GM04503 (cell line): ENCODE measurements around the gene TYW1B.
"Not testable (repeated sequence)": the region's sequence is repeated elsewhere in the genome, so short reads cannot be mapped to it uniquely, and the experiment has no call there.

Source experiments
- DNase-seq: peaks from one replicate; pipeline ENCODE4 v3.0.0-alpha.2; 2012; ENCODE audit warnings: low read depth

Gene TYW1B

DNA sequence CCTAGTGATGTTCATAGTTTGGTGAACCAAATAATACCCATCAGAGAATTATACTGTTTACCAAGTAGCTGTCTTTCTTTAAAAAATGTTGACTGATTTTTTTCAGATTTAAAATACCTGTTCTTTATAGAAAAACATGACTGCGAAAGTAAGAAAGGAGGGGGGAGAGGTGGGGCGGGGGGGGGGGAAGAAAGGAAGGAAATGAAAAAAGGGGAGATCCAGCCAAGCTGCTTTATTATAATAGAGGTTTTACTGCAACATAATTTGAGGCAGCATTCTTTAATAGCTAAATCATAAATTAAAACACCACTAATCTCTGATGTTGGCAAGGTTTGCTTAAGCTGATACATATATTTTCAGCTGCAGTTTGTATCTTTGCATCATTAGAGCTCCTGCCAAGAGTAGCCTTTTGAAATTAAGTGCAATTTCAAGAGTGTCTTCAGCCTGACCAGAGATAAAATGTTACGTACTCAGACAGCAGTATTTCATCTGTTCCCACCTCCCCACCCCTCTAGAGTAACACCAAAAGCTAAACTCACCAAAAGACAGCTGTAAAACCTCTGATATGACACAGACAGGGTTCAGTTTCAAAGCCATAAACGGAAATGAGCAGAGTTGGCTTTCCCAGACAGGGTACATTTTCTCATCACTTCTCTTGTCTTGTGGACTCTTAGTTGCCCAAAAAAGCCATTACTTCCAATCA is 202.1 kb downstream of the TYW1B start:
- DNase-seq, result not testable (repeated sequence)

DNA sequence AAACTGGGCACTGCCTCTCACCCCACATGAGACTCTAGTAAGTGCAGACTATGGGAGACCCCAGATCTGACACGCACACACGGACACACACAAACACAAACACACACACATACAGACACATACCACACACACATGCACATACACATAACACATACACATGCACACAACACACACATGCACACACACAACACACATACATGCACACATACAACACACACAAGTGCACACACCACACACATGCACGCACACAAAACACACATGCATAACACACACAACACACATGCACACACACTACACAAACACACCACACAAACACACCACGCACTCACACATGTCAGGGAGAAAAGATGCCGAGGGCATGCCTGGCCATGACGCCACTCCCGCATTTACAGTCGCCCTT is 205.5 kb downstream of the TYW1B start:
- DNase-seq, result no peak

DNA sequence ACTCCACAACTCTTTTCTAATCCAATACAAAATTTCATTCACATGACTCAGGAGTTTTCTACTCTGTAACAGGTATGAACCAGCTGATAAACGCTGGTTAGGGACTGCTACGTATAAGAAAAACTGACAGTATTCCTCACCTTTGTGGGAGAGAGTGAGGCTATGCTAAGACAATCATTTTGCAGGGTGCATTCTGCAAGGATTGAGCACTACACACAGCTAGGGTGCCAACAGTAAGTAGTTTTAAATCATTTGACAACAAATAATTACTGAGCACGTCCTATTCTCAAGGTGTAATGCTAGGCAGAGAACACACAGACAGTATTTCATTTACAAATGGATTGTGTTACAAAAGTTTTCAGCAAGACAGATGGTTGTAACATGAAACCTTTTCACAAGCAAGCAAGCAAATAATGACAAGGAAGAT is 206.2 kb downstream of the TYW1B start:
- not testable (repeated sequence) for DNase-seq

DNA sequence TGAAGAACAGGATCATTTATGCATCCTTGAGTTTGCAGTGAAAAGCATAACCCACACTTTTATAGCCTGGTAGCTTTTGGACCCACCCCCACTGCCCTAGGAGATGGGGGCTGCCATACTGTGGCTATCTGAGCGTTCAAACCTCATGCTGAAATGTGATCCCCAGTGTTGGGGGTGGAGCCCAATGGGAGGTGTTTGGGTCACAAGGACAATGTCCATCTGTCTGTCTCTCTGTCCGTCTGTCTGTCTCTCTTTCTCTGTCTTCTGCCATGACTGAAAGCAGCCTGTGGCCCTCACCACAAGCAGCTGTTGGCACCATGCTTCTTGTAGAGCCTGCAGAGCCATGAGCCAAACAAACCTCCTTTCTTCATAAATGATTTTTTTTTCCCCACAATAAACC is 207.1 kb downstream of the TYW1B start:
- DNase-seq, result not testable (repeated sequence)

DNA sequence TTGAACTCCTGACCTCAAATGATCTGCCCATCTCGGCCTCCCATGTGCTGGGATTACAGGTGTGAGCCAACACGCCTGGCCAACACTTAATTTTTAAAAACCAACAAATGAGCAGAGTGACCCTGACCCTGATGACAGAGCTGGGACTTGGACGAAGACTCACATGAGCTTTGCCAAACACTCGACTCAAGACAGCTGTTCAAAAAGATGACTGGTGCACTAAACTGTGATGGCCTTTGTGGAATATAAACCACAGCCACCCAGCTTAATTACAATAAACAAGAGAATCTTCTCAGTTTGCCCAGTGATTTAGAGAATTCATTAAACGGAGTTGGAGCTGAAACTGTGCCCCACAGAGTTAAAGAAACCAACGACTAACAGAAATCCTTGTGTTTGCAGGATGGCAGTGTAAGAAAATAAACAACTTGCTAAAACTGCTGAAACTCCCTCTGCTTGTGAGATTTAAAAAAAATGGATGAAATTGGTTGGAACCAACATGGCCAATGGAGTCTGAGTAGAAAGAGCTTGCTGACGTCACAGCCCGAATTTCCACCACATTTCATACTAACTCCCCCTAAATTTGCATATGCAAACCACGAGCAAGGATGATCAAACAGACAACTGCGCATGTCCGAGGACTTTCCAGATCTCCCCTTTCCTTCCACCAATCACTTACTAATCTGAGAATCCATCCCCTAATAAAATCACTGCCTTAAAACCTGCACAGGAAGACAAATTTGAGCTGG is 209.4 kb downstream of the TYW1B start:
- not testable (repeated sequence) for DNase-seq

DNA sequence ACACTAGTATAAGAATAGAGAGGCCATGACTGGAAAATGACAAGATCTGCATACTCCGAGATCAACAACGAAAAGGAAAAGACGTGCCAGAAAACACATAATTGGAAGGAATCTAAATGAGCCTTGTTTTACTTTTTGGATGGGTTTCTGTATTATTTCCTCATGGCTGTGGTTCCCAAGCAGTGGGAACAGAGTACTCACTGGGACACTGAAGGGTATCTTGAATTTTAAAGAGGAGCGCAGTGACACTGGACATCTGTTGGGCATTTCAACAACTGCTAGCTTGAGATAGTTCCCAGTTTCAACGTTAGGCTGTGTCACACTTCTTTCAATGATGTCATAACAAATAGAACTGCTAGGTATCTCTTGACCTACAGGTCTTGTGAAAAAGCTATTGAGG is 218.2 kb downstream of the TYW1B start:
- DNase-seq, result not testable (repeated sequence)

DNA sequence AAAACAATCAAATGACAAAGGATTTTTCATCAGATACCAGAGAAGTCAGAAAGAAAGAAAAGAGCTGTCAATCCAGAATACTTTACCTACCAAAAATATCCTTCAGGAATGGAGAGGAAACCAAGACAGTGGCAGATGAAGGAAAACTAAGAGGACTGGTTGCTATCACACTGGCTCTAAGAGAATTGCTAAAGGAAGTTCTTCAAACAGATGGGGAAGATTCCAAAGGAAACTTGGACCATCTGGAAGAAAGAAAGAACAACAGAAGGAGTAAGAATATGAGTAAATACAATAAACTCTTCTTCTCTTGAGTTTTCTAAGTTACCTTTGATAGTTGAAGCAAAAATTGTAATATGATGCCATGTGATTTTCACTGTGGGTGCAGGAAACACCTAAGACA is 220.0 kb downstream of the TYW1B start:
- not testable (repeated sequence) for DNase-seq

DNA sequence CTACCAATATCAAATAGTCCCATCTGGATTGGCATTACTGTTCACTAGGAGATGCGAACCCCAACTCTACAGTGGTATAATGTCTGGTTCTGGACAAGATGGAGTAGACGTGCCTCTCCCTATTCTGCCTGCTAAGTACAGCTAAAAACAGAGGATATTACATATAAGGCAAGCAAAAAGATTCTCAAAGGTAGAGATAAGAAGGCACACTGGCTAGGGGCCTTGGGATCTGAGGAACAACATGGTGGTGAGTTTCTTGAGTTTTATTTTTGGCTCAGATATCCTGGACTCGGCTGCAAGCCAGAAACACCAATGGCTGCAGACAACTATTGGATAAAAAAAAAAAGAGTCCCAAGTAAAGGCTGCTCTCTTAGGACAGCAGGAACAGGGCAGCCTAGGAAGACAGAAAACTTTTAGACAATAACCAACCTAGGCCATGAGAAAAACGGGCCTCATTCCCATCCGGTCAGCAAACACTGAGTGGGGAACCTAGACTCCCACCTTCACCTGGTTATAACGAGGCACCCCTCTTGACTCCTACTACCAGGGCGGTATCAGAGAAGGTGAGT is 222.1 kb downstream of the TYW1B start:
- DNase-seq, result not testable (repeated sequence)

DNA sequence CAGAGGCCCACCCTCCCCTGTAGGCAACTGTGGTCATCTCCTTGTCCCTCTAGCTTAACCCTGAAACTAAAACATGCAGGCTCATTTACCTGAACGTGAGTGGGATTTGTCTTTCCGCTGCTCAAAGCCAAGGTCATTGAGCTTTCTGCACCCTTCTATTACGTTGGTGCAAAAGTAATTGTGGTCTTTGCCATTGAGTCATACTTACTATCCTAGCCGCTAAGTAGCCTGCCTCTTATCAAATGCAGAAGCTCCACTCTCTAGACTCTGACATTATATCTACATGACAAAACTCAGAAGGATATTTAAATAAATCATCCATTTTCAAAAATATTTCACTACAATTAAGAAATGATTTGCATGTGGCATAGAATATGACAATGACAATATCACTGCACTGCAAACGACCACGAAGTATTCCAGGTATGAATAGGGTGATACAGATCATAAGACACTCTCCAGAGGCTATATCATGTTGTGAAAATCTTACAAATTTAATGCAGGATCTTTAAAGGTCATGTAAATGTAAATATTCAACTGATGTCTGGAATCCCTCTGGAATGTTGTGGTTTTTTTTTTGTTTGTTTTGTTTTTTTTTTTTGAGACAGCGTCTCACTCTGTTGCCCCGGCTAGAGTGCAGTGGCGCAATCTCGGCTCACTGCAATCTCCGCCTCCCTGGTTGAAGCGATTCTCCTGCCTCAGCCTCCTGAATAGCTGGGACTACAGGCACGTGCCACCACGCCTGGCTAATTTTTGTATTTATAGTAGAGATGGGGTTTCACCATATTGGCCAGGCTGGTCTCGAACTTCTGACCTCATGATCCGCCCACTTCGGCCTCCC is 223.0 kb downstream of the TYW1B start:
- DNase-seq, result not testable (repeated sequence)

DNA sequence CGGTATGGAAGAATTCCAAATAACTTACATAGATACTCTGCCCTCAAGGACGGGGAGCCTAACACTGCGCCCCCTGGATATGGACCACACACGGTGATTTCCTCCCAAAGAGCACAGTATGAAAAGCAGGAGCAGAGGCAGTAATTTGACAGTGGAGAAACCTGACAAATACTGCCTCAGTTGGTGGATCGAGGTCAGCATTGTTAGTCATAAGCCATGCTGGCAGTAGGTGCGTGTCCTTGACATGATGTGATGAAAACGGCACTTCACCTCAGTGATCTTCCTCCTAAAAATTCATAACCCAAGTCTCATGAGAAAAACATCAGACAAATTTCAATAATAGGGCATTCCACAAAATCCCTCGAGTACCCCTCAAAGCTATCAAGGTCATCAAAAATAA is 224.5 kb downstream of the TYW1B start:
- DNase-seq, result not testable (repeated sequence)

DNA sequence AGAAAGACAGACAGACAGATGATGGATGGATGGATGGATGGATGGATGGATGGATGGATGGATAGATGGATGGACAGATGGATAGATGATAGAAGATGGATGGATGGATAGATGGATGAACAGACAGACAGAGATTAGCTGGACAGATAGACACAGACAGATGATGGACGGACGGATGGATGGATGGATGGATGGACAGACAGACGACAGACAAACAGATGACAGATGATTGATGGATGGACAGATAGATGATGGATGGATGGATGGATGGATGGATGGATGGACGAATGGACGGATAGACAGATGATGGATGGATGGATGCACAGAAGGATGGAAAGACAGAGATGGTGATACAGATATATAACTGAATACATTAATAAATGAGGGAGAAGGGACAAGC is 224.9 kb downstream of the TYW1B start:
- DNase-seq, result no peak

DNA sequence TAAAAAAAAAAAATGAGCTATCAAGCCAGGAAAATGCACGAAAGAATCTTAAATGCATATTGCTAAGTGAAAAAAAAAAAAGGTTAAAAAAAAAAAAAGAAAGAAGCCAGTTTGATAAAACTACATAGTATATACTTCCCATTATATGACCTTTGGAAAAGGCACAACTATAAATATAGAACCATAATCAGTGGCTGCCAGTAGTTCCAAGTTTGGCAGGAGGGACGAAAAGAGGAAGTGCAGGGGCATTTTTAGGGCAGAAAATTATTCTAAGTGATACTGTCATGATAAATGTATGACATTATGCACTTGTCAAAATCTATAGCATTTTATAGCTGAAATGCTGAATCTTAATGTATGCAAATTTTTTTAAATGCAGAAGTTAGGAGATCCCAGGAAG is 226.3 kb downstream of the TYW1B start:
- not testable (repeated sequence) for DNase-seq

DNA sequence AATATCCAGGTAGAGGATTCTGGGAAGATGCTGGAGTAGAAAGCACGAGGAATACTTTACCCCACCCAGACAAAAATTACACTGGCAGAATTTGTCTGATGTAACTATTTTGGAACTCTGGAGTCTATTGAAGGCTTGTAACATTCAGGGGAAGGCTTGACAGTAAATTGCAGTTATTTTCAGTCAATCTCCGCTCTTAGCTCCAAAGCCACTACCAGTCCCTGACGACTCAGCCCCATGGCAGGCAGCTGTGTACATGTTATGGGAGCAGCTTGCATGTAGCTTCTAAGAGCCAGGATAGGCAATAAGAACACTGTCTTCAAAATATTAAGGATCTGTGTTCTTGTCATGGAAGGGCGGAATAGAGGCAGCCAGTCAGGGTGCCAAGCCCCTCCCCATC is 238.0 kb downstream of the TYW1B start:
- not testable (repeated sequence) for DNase-seq

DNA sequence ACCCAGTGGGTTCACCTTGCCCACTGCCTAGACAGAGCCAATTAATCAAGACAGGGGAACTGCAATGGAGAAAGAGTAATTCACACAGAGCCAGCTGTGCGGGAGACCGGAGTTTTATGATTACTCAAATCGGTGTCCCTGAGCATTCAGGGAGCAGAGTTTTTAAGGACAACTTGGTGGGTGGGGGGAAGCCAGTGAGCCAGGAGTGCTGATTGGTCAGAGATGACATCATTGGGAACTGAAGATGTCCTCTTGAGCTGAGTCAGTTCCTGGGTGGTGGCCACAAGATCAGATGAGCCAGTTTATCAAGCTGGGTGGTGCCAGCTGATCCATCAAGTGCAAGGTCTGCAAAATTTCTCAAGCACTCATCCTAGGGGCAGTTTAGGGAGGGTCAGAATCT is 240.7 kb downstream of the TYW1B start:
- not testable (repeated sequence) for DNase-seq

DNA sequence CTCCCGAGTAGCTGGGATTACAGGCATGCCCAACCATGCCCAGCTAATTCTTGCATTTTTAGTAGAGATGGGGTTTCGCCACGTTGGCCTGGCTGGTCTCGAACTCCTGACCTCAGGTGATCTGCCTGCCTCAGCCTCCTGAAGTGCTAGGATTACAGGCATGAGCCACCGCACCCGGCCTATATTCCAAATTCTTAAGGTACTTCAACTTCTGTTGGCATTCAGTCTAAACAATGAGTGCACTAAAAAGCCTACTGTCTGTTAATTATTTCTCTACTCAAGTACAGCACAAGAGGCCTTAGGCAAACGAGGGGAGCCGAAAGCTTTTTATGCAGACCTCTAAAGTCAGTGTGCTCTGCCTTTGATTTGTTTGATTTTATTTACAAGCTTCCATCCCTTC is 243.4 kb downstream of the TYW1B start:
- not testable (repeated sequence) for DNase-seq

DNA sequence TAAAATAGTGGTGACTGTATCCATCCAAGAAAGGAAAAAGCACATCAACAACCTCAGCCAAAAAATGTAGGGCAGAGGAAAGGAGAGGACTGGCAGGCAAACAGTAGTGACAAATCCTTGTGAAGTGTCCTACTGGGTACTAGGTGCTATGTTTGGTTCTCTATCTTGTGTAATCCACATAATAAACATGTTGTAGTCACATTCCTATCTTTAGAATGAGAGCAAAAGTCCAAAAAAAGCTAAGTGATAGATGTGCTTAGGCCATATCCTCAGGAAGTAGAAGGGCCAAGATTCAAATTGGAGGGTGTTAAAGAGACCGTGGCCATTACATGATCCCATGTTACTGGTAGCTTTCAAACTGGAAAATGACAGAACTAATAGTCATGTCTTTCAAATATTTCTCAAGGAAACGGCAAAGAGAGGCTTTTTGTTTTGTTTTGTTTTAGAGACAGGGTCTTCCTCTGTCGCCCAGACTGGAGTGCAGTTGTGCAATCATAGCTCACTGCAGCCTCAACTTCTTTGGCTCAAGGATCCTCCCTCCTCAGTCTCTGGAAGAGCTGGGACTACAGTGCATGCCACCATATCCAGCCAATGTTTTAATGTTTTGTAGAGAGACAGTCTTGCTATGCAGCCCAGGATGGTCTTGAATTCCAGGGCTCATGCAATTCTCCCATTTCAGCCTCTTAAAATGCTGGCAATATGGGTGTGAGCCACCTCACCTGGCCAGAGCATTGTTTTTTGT is 244.2 kb downstream of the TYW1B start:
- DNase-seq, result not testable (repeated sequence)

DNA sequence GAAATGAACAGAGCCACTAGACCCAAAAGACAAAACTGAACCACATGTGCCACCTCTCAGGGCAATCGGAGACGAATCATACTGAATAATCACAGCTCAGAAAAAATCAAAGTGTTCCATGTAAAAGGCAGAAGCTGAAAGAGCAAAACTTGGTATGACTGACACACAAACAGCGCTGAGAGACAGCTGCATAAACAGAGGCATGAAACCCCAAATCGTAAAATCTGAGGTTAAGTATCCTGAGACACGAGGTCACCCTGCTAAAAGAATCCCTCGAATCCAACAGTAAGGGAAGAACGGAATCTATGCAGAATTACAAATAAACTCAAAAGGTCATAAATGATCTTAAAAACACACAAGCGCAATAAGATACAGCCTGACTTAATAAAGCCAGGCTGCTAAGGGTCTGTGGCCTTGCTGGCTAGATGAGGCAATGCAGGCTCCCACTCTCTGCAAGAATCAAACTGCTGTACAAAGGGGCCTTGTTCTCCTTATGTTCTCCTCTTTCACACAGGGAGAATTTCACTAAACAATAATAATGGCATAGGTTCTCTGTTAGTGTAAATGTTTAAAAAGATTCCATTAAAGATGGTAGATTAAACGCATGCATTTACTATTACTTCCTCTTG is 247.7 kb downstream of the TYW1B start:
- not testable (repeated sequence) for DNase-seq

DNA sequence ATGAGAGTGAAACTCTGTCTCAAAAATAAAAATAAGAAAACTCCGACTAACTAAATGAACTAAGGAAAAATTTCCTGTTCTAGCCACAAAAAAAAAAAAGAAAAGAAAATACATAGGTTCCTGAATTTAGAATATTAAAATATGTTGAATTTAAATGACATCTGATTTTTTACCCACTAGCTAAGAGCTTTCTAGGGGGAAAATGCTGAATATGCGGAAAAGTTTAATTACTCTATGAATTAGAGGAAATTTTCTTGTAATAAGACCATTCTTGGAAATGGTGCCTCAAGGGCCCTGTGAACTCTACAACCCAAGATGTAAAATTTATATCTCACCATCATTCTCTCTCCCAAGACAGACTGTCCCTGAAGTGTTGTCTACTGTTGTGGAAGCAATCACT is 250.9 kb downstream of the TYW1B start:
- no peak for DNase-seq

DNA sequence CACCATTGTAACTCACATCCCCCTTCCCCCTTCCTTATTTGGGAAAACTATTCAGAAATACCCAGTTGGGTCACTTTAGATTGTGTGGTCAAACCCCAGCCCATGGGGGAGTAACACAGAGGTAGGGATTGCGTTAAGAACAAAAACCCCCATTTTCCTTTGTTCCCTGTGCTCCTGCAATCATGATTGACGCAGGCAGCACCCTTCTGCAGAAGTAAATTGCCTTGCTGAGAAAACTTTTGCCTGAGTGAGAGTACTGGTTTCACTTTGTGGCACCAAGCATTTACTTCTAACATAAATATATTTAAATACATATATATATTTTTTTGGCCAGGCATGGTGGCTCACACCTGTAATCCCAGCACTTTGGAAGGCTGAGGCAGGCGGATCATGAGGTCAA is 266.0 kb downstream of the TYW1B start:
- DNase-seq, result not testable (repeated sequence)

DNA sequence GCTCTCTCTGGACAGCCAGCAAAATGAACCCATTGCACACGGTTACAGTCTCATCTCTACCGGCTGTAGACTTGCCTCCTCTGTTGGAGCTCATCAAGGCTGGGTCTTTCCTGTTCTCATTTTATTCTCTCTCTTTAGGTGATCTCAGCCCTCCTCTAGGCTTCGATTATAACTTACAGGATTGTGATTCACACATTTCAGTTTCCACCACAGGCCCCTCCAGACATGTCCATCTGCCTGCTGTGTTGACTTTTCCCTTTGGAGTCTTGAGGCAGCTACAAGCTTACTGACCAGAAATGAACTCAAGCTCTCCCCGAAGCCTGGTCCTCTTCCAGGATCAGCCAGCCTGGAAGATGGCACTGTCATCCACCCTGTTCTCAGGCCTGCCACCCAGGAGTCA is 268.5 kb downstream of the TYW1B start:
- DNase-seq, result not testable (repeated sequence)

DNA sequence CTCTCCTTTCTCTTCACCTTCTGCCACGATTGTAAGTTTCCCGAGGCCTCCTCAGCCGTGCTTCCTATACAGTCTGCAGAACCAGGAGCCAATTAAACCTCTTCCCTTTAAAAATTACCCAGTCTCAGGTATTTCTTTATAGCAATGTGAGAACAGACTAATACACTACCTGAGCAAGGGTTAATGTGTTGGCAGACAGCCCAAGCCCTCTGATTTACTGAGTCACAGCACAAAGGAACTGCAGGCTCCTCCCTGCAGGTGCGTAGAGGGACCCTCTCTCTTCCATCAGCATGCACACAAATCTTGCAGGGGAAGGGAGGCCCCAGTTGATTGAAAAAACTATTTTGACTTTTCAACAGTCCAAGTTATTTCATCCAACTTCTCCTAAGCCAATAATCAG is 271.3 kb downstream of the TYW1B start:
- not testable (repeated sequence) for DNase-seq
